H9 (cell line): ENCODE data around the gene IL1B. TPM values are rescaled to one million over a fixed set of nuclear protein-coding genes. Genes with fewer than 3 reads are reported as not detected.

Source experiments
- DNase-seq: peaks from one replicate; pipeline ENCODE4 v3.0.0-alpha.2; 2017
- H2AFZ ChIP-seq: one replicate; pipeline ENCODE4 v1.6.1; 2013; ENCODE audit warnings: mild to moderate bottlenecking, low read length, control low read depth, moderate library complexity
- H2AK5ac ChIP-seq: 2 replicates; pipeline ENCODE4 v1.6.1; 2013; ENCODE audit warnings: low read length, control low read depth, mixed read lengths; ENCODE audit not compliant: insufficient read length
- H2BK120ac ChIP-seq: one replicate; pipeline ENCODE4 v1.6.1; 2013; ENCODE audit warnings: low read depth, mild to moderate bottlenecking, low read length, control low read depth, inconsistent platforms; ENCODE audit not compliant: poor library complexity, severe bottlenecking
- H2BK12ac ChIP-seq: 2 replicates; pipeline ENCODE4 v1.6.1; 2013; ENCODE audit warnings: low read length, control low read depth, mixed read lengths, low read depth; ENCODE audit not compliant: insufficient read length
- H2BK15ac ChIP-seq: 2 replicates; pipeline ENCODE4 v1.6.1; 2013; ENCODE audit warnings: low read depth, low read length, control low read depth
- H2BK20ac ChIP-seq: one replicate; pipeline ENCODE4 v1.6.1; 2013; ENCODE audit warnings: low read depth, mild to moderate bottlenecking, low read length, control low read depth, inconsistent platforms; ENCODE audit not compliant: poor library complexity, severe bottlenecking
- H2BK5ac ChIP-seq: 2 replicates; pipeline ENCODE4 v1.6.1; 2013; ENCODE audit warnings: low read length, control low read depth, mixed read lengths; ENCODE audit not compliant: insufficient read length
- H3K14ac ChIP-seq: 2 replicates; pipeline ENCODE4 v1.6.1; 2013; ENCODE audit warnings: low read length, control low read depth; ENCODE audit not compliant: insufficient read depth
- H3K18ac ChIP-seq: 2 replicates; pipeline ENCODE4 v1.6.1; 2013; ENCODE audit warnings: low read depth, mild to moderate bottlenecking, mixed read lengths, low read length, control low read depth; ENCODE audit not compliant: insufficient read length
- H3K23ac ChIP-seq: 2 replicates; pipeline ENCODE4 v1.6.1; 2013; ENCODE audit warnings: low read length, control low read depth, mixed read lengths, low read depth; ENCODE audit not compliant: insufficient read length
- H3K23me2 ChIP-seq: 2 replicates; pipeline ENCODE4 v1.6.1; 2013; ENCODE audit warnings: low read depth, mild to moderate bottlenecking, mixed read lengths, low read length, control low read depth; ENCODE audit not compliant: insufficient read length, poor library complexity, severe bottlenecking
- H3K27ac ChIP-seq: 2 replicates; pipeline ENCODE4 v1.5.1; 2013; ENCODE audit warnings: low read length, control low read depth, mixed read lengths, low read depth; ENCODE audit not compliant: insufficient read length
- H3K27me3 ChIP-seq: 2 replicates; pipeline ENCODE4 v1.6.1; 2013; ENCODE audit warnings: low read length, control low read depth, inconsistent platforms; ENCODE audit not compliant: insufficient read depth
- H3K4ac ChIP-seq: 2 replicates; pipeline ENCODE4 v1.6.1; 2013; ENCODE audit warnings: low read depth, mild to moderate bottlenecking, control low read depth, inconsistent platforms, low read length, moderate library complexity
- H3K4me1 ChIP-seq: 2 replicates; pipeline ENCODE4 v1.6.1; 2013; ENCODE audit warnings: low read length, control low read depth, inconsistent platforms; ENCODE audit not compliant: insufficient read depth
- H3K4me2 ChIP-seq: 2 replicates; pipeline ENCODE4 v1.6.1; 2013; ENCODE audit warnings: low read length, control low read depth, mixed read lengths; ENCODE audit not compliant: insufficient read length, insufficient read depth
- H3K56ac ChIP-seq: 2 replicates; pipeline ENCODE4 v1.6.1; 2013; ENCODE audit warnings: low read depth, mild to moderate bottlenecking, mixed read lengths, low read length, control low read depth; ENCODE audit not compliant: insufficient read length
- H3K79me1 ChIP-seq: 2 replicates; pipeline ENCODE4 v1.6.1; 2013; ENCODE audit warnings: low read depth, mild to moderate bottlenecking, moderate library complexity, low read length, control low read depth, inconsistent platforms; ENCODE audit not compliant: insufficient read depth, poor library complexity, severe bottlenecking
- H3K79me2 ChIP-seq: 2 replicates; pipeline ENCODE4 v1.6.1; 2013; ENCODE audit warnings: low read length, control low read depth, inconsistent platforms; ENCODE audit not compliant: insufficient read depth
- H3K9ac ChIP-seq: 2 replicates; pipeline ENCODE4 v1.6.1; 2013; ENCODE audit warnings: low read length, control low read depth, mixed read lengths; ENCODE audit not compliant: insufficient read length; ENCODE audit errors: extremely low read depth
- H3K9me3 ChIP-seq: one replicate; pipeline ENCODE4 v1.6.1; 2013; ENCODE audit warnings: low read depth, low read length, inconsistent platforms; ENCODE audit not compliant: control insufficient read depth
- H3T11ph ChIP-seq: one replicate; pipeline ENCODE4 v1.6.1; 2013; ENCODE audit warnings: mild to moderate bottlenecking, low read length, control low read depth, inconsistent platforms
- H4K20me1 ChIP-seq: one replicate; pipeline ENCODE4 v1.6.1; 2013; ENCODE audit not compliant: control insufficient read depth, insufficient read length, insufficient read depth
- H4K5ac ChIP-seq: 2 replicates; pipeline ENCODE4 v1.6.1; 2013; ENCODE audit warnings: low read depth, mild to moderate bottlenecking, mixed read lengths, low read length, control low read depth; ENCODE audit not compliant: insufficient read length
- H4K8ac ChIP-seq: replicated peaks from 2 replicates; pipeline ENCODE4 v1.6.1; 2013; ENCODE audit warnings: low read length, control low read depth, mixed read lengths, low read depth; ENCODE audit not compliant: insufficient read length
- H4K91ac ChIP-seq: 2 replicates; pipeline ENCODE4 v1.6.1; 2013; ENCODE audit warnings: low read depth, mild to moderate bottlenecking, moderate library complexity, mixed read lengths, low read length, control low read depth; ENCODE audit not compliant: insufficient read length
- H3K27ac Mint-ChIP-seq, 3 experiments: 2 replicates in 2 of 3; 3 replicates in 1 of 3; pipeline ENCODE4 v1.8.0; 2020 to 2021; ENCODE audit warnings: mixed read lengths in 3 of 3, mild to moderate bottlenecking in 1 of 3, moderate library complexity in 1 of 3
- H3K27me3 Mint-ChIP-seq: 2 replicates; pipeline ENCODE4 v1.8.0; 2021; ENCODE audit warnings: low read depth, mild to moderate bottlenecking, moderate library complexity, mixed read lengths
- H3K36me3 Mint-ChIP-seq, 3 experiments: 2 replicates in 2 of 3; 3 replicates in 1 of 3; pipeline ENCODE4 v1.8.0; 2020 to 2021; ENCODE audit warnings: low read depth in 3 of 3, mixed read lengths in 3 of 3; ENCODE audit not compliant: insufficient read depth in 1 of 3
- H3K4me1 Mint-ChIP-seq, 2 experiments: 2 replicates each; pipeline ENCODE4 v1.8.0; 2020; ENCODE audit warnings: mixed read lengths in 2 of 2
- H3K4me3 Mint-ChIP-seq, 2 experiments: 2 replicates in 1 of 2; 3 replicates in 1 of 2; pipeline ENCODE4 v1.8.0; 2020 to 2021; ENCODE audit warnings: mild to moderate bottlenecking in 2 of 2, mixed read lengths in 2 of 2, moderate library complexity in 1 of 2
- H3K9me3 Mint-ChIP-seq, 2 experiments: 2 replicates in 1 of 2; 3 replicates in 1 of 2; pipeline ENCODE4 v1.8.0; 2020; ENCODE audit warnings: mild to moderate bottlenecking in 2 of 2, mixed read lengths in 2 of 2, moderate library complexity in 1 of 2
- WGBS: extraction: QIAGEN DNeasy Blood & Tissue Kit; methylation state at CpG from one replicate; pipeline ENCODE4 v1.1.7; 2013; ENCODE audit warnings: missing lambda C conversion rate, low lambda C conversion rate, mixed read lengths; ENCODE audit not compliant: insufficient read length; ENCODE audit errors: extremely low coverage; 5-methylcytosine and 5-hydroxymethylcytosine counted together
- total RNA-seq: library from RNA; stranded (reverse); gene quantifications from 2 replicates; pipeline ENCODE4 v1.2.1, GENCODE V29; 2021
- TF ChIP-seq, protein P1 (sequence below): fragments of 200-600 bp; sonication (generic); conservative IDR thresholded peaks from 3 replicates; pipeline ENCODE4 v1.8.0; 2021; ENCODE audit warnings: antibody characterized with exemption, mild to moderate bottlenecking

The IL1B gene
- total RNA-seq, 1 experiment from 2014 or later = not detected

DNA sequence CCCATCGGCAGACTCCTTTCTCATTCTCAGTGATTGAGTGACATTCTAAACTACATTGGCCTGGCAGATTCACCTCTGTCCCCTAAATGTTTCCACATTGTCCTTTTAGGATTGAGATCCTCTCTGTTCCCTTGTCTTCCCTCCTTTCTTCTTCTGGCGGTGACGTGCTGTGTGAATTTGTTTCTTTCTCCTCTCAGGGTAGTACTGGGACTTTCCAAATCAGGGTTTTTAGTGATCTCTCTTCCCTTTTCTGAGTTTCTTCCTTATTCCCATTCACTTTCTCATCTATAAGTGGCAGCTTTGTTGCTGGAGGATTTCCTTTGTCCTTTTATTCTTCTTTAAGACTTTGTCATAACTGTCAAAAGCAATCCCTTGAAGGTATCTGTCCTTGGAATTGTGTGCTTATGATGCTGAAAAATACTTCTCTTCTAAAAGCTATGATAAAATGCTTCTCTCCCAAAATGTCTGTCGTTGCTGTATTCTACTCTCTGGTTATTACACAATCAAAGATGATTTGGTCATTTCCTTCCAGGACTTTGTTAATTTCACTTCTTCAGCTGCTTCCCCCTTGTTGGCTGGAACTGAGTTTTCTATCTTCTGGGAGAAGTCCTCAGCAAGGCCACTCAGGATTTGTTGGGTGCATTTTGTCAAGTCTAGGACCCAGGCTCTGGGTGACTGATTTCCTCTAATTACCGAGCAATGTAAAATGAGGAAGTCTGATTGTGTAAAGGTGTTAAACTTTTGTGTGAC is 4.9 kb upstream of the IL1B start:
- Histone ChIP-seq H3K79me1 (no peaks in the 10 kb centered on the region), H3K23ac (no peak overlapping the region), H4K91ac (no peak overlapping the region), H4K5ac (no peak overlapping the region), H3K4me1 (no peaks in the 10 kb centered on the region), H2AFZ (no peak overlapping the region), H3K27ac (no peak overlapping the region), H3K14ac (no peak overlapping the region), H2AK5ac (no peak overlapping the region), H2BK15ac (no peak overlapping the region), H3K56ac (no peak overlapping the region), H2BK5ac (no peak overlapping the region), H3K18ac (no peak overlapping the region), H3K23me2 (no peaks in the 10 kb centered on the region), H2BK20ac (no peak overlapping the region), H3K9ac (no peak overlapping the region), H4K8ac (no peak overlapping the region), H2BK12ac (no peak overlapping the region), H3T11ph (no peak overlapping the region), H4K20me1 (no peaks in the 10 kb centered on the region), H3K4ac (no peak overlapping the region), H3K9me3 (no peaks in the 10 kb centered on the region), H3K79me2 (no peaks in the 10 kb centered on the region), H2BK120ac (no peak overlapping the region), H3K4me2 (no peak overlapping the region), H3K27me3 (no peaks in the 10 kb centered on the region)
- no peak overlapping the region for H3K4me3 Mint-ChIP-seq
- H3K36me3 Mint-ChIP-seq = peaks cover 0 to 9% (median 6%) of the 10 kb centered on the region in 3 experiments; a peak in 4 of 7 replicates
- no peak overlapping the region; a peak in 1 of 7 replicates for H3K27ac Mint-ChIP-seq
- H3K4me1 Mint-ChIP-seq = peaks cover 15 to 17% of the 10 kb centered on the region in 2 experiments
- H3K9me3 Mint-ChIP-seq = peaks cover 7 to 8% of the 10 kb centered on the region in 2 experiments
- DNase-seq = no peak
- H3K27me3 Mint-ChIP-seq = peaks cover 2% of the 10 kb centered on the region
- TF ChIP-seq, protein P1, sequence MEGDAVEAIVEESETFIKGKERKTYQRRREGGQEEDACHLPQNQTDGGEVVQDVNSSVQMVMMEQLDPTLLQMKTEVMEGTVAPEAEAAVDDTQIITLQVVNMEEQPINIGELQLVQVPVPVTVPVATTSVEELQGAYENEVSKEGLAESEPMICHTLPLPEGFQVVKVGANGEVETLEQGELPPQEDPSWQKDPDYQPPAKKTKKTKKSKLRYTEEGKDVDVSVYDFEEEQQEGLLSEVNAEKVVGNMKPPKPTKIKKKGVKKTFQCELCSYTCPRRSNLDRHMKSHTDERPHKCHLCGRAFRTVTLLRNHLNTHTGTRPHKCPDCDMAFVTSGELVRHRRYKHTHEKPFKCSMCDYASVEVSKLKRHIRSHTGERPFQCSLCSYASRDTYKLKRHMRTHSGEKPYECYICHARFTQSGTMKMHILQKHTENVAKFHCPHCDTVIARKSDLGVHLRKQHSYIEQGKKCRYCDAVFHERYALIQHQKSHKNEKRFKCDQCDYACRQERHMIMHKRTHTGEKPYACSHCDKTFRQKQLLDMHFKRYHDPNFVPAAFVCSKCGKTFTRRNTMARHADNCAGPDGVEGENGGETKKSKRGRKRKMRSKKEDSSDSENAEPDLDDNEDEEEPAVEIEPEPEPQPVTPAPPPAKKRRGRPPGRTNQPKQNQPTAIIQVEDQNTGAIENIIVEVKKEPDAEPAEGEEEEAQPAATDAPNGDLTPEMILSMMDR = no peak
- WGBS = no CpG with 5 or more reads among the region's 5 CpGs
